Common myeloid progenitor, CD34-positive (primary cell): ENCODE measurements around the gene BFSP2.
A peak's percentile ranks its signal among the peaks of the same experiment; 100 is the strongest.

Experiments used
- CTCF ChIA-PET: fragments of 350-600 bp; sonication (Branson Sonifier 250); formaldehyde crosslinking; loops from one replicate; lab custom pipeline; 2021; ENCODE audit warnings: antibody characterized with exemption; lab: Charles Lee
- POLR2A ChIA-PET: fragments of 350-600 bp; sonication (Branson Sonifier 250); formaldehyde crosslinking; loops from one replicate; lab custom pipeline; 2021; ENCODE audit warnings: antibody characterized with exemption; lab: Charles Lee
- DNase-seq, 3 donors: peaks; one replicate each; pipeline versions ENCODE4 v3.0.0 to v3.0.0-alpha.2; 2013
- H3K27ac ChIP-seq, 2 experiments: 1 replicate in 1 of 2; 2 replicates in 1 of 2; pipeline ENCODE4 v1.7.0; 2013; ENCODE audit warnings: inconsistent platforms in 2 of 2, low read length in 2 of 2, mild to moderate bottlenecking in 2 of 2, low read depth in 1 of 2, moderate library complexity in 1 of 2; ENCODE audit not compliant: severe bottlenecking in 2 of 2, insufficient read depth in 1 of 2, poor library complexity in 1 of 2
- H3K27me3 ChIP-seq, 5 experiments: replicated peaks in 2 of 5; 1 replicate in 3 of 5; 2 replicates in 2 of 5; pipeline versions ENCODE4 v1.6.1 to v1.7.0; 2013; ENCODE audit warnings: low read length in 4 of 5, mild to moderate bottlenecking in 2 of 5, moderate library complexity in 2 of 5, inconsistent platforms in 1 of 5; ENCODE audit not compliant: insufficient read depth in 5 of 5, control insufficient read depth in 4 of 5
- H3K36me3 ChIP-seq, 4 experiments: 1 replicate in 2 of 4; 2 replicates in 2 of 4; pipeline versions ENCODE4 v1.6.1 to v1.7.0; 2013; ENCODE audit warnings: low read length in 3 of 4, control low read depth in 1 of 4, mild to moderate bottlenecking in 1 of 4; ENCODE audit not compliant: control insufficient read depth in 4 of 4, insufficient read depth in 4 of 4
- H3K4me1 ChIP-seq, 4 experiments: 1 replicate in 3 of 4; 2 replicates in 1 of 4; pipeline versions ENCODE4 v1.6.1 to v1.7.1; 2013; ENCODE audit warnings: low read length in 3 of 4, mild to moderate bottlenecking in 3 of 4, control low read depth in 1 of 4, inconsistent platforms in 1 of 4, moderate library complexity in 1 of 4; ENCODE audit not compliant: control insufficient read depth in 4 of 4, insufficient read depth in 4 of 4; ENCODE audit errors: control extremely low read depth in 1 of 4
- H3K4me3 ChIP-seq, 7 experiments: 1 replicate in 4 of 7; 2 replicates in 3 of 7; pipeline versions ENCODE4 v1.5.1 to v1.7.0; 2013; ENCODE audit warnings: mild to moderate bottlenecking in 7 of 7, low read length in 6 of 7, moderate library complexity in 6 of 7, inconsistent platforms in 2 of 7, low read depth in 2 of 7, control low read depth in 1 of 7; ENCODE audit not compliant: insufficient read depth in 4 of 7, control insufficient read depth in 1 of 7; ENCODE audit errors: extremely low read depth in 1 of 7
- H3K9me3 ChIP-seq, 5 experiments: 1 replicate in 4 of 5; 2 replicates in 1 of 5; pipeline versions ENCODE4 v1.6.1 to v1.7.1; 2013; ENCODE audit warnings: low read length in 4 of 5, mild to moderate bottlenecking in 2 of 5, inconsistent platforms in 1 of 5, low read depth in 1 of 5, moderate library complexity in 1 of 5; ENCODE audit not compliant: control insufficient read depth in 4 of 5, insufficient read depth in 2 of 5; ENCODE audit errors: control extremely low read depth in 1 of 5
- WGBS: methylation state at CpG from one replicate; pipeline ENCODE4 v1.1.5; 2013; ENCODE audit not compliant: insufficient coverage; 5-methylcytosine and 5-hydroxymethylcytosine counted together

BFSP2 gene

GRCh38 chr3:133452641-133453319 is 52.9 kb downstream of the BFSP2 start:
- CTCF ChIA-PET: interaction anchor here (0.6 to 1.5 kb wide), 5 partner anchors 8 to 51 kb away, joined by 3 to 4 read pairs (median 3); no protein-coding TSS in a partner anchor
- POLR2A ChIA-PET: no interaction called here
- 100% methylated on average over 3 of the region's 5 CpGs for WGBS

GRCh38 chr3:133453383-133453782 is 53.5 kb downstream of the BFSP2 start:
- H3K4me1 ChIP-seq: peaks cover 2 to 7% (median 4%) of the 10 kb centered on the region in 4 experiments
- H3K4me3 ChIP-seq: no peak overlapping the region
- ChIA-PET POLR2A (no interaction called here), CTCF (interaction anchor here (0.6 to 1.5 kb wide), 2 partner anchors 18 to 50 kb away, joined by 3 to 4 read pairs; no protein-coding TSS in a partner anchor)
- H3K9me3 ChIP-seq: no peaks in the 10 kb centered on the region
- 86% methylated on average over 1 of the region's 3 CpGs for WGBS
- H3K27ac ChIP-seq: no peak overlapping the region
- no peaks in the 10 kb centered on the region for H3K27me3 ChIP-seq
- H3K36me3 ChIP-seq: no peaks in the 10 kb centered on the region
- DNase-seq: no peak

More at GRCh38 chr3:133452641-133453319, 52.9 kb downstream of the BFSP2 start:
- no peak overlapping the region for H3K27ac ChIP-seq
- no peaks in the 10 kb centered on the region for H3K27me3 ChIP-seq
- H3K9me3 ChIP-seq: no peaks in the 10 kb centered on the region
- peaks cover 2 to 8% (median 4%) of the 10 kb centered on the region in 4 experiments for H3K4me1 ChIP-seq
- DNase-seq: no peak
- no peak overlapping the region for H3K4me3 ChIP-seq
- no peaks in the 10 kb centered on the region for H3K36me3 ChIP-seq

- POLR2A ChIA-PET: no interaction called here
- Histone ChIP-seq H3K27ac (no peak overlapping the region), H3K36me3 (no peaks in the 10 kb centered on the region), H3K4me1 (no peaks in the 10 kb centered on the region), H3K27me3 (no peaks in the 10 kb centered on the region), H3K9me3 (no peaks in the 10 kb centered on the region), H3K4me3 (no peak overlapping the region)
- no peak for DNase-seq
- WGBS: 98% methylated on average over 3 of the region's 3 CpGs
- CTCF ChIA-PET: interaction anchor here (1.0 to 2.7 kb wide), 5 partner anchors 9 to 163 kb away, joined by 3 to 7 read pairs (median 3); no protein-coding TSS in a partner anchor
These were observed 55.4 kb downstream of the BFSP2 start for GRCh38 chr3:133455281-133455680.

GRCh38 chr3:133455960-133456359 is 56.1 kb downstream of the BFSP2 start:
- POLR2A ChIA-PET: no interaction called here
- WGBS: 100% methylated on average over 1 of the region's 2 CpGs

GRCh38 chr3:133457025-133457424 is 57.2 kb downstream of the BFSP2 start:
- Histone ChIP-seq H3K4me3 (no peak overlapping the region), H3K36me3 (no peaks in the 10 kb centered on the region), H3K9me3 (no peaks in the 10 kb centered on the region), H3K27me3 (no peaks in the 10 kb centered on the region), H3K4me1 (no peaks in the 10 kb centered on the region), H3K27ac (no peak overlapping the region)
- ChIA-PET CTCF (interaction anchor here (0.8 to 2.7 kb wide), 4 partner anchors 10 to 122 kb away, joined by 3 to 7 read pairs (median 4); no protein-coding TSS in a partner anchor), POLR2A (no interaction called here)
- DNase-seq: no peak
- WGBS: 100% methylated on average over 1 of the region's 3 CpGs

More at GRCh38 chr3:133455960-133456359, 56.1 kb downstream of the BFSP2 start:
- CTCF ChIA-PET: interaction anchor here (1.0 to 2.7 kb wide), 3 partner anchors 10 to 163 kb away, joined by 3 to 7 read pairs (median 3); no protein-coding TSS in a partner anchor
- Histone ChIP-seq H3K36me3 (no peaks in the 10 kb centered on the region), H3K9me3 (no peaks in the 10 kb centered on the region), H3K4me1 (no peaks in the 10 kb centered on the region), H3K27ac (no peak overlapping the region), H3K27me3 (no peaks in the 10 kb centered on the region), H3K4me3 (no peak overlapping the region)
- peak; percentile 6 to 58 (median 16) for DNase-seq

GRCh38 chr3:133457465-133458067 is 57.7 kb downstream of the BFSP2 start:
- no peak for DNase-seq
- no peak overlapping the region for H3K4me3 ChIP-seq
- ChIA-PET POLR2A (no interaction called here), CTCF (interaction anchor here (0.8 to 1.6 kb wide), 3 partner anchors 10 to 122 kb away, joined by 3 to 4 read pairs (median 3); no protein-coding TSS in a partner anchor)
- H3K9me3 ChIP-seq: no peaks in the 10 kb centered on the region
- H3K4me1 ChIP-seq: no peaks in the 10 kb centered on the region
- no peaks in the 10 kb centered on the region for H3K36me3 ChIP-seq
- no CpG with 5 or more reads among the region's 1 CpG for WGBS
- no peaks in the 10 kb centered on the region for H3K27me3 ChIP-seq
- H3K27ac ChIP-seq: no peak overlapping the region

GRCh38 chr3:133459400-133459799 is 59.5 kb downstream of the BFSP2 start:
- H3K27me3 ChIP-seq: no peaks in the 10 kb centered on the region
- no peaks in the 10 kb centered on the region for H3K36me3 ChIP-seq
- WGBS: 97% methylated on average over 5 of the region's 6 CpGs
- CTCF ChIA-PET: interaction anchor here (0.9 to 1.2 kb wide), 3 partner anchors 18 to 120 kb away, joined by 3 to 4 read pairs (median 3); no protein-coding TSS in a partner anchor
- POLR2A ChIA-PET: no interaction called here
- H3K4me3 ChIP-seq: no peak overlapping the region
- no peaks in the 10 kb centered on the region for H3K9me3 ChIP-seq
- no peak for DNase-seq
- peaks cover 0 to 8% (median 4%) of the 10 kb centered on the region in 4 experiments for H3K4me1 ChIP-seq
- H3K27ac ChIP-seq: no peak overlapping the region
